ENCODE data around the gene BMX. TPM values are rescaled to one million over a fixed set of nuclear protein-coding genes. Genes with fewer than 3 reads are reported as not detected.

Gene BMX
- total RNA-seq, 1 donor from 2014 or later: 2.0 TPM

DNA sequence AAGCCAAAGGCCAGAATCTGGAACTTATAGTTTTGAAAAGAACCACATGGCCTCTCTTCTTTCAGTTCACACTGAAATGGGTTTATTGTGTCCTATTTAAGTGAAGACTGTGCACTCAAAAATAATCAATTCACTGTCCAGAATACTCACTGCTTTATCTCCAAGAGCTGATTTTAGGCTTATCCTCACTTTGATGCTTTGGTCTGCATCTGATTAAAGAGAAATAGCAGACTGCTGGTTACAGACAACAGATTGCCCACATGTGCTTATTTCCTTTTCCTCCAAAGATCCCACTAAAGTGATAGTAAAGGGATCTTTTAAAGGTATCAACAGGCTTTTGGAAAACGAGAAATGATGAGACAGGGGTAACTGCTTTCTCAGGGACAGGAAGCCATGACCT is 69.5 kb downstream of the BMX start:
- DNase-seq (ENCODE audit: extremely low spot score in 2 of 2): no peak
- Histone ChIP-seq H3K36me3 (no peaks in the 10 kb centered on the region), H3K4me1 (no peaks in the 10 kb centered on the region), H3K4me3 (no peak overlapping the region), H3K27me3 (no peaks in the 10 kb centered on the region), H3K27ac (no peak overlapping the region), H3K9me3 (no peaks in the 10 kb centered on the region)
- no peak for TF ChIP-seq CTCF (IDR thresholded peaks at IDR 0.05)
- TF ChIP-seq POLR2AphosphoS5 (IDR thresholded peaks at IDR 0.05; ENCODE audit: insufficient read depth in 1 of 2, low read depth in 1 of 2): no peak
- TF ChIP-seq POLR2A (IDR thresholded peaks at IDR 0.05): no peak
- intact Hi-C loops (cut with DNase I): loop anchor here (10.0 kb wide), 1 partner anchor 955 kb away; no protein-coding TSS in a partner anchor

GRCh38 chrX:15574017-15574416 is 73.4 kb downstream of the BMX start:
- no peaks in the 10 kb centered on the region for H3K27me3 ChIP-seq
- intact Hi-C loops (cut with DNase I): loop anchor here (10.0 kb wide), 1 partner anchor 951 kb away; no protein-coding TSS in a partner anchor
- TF ChIP-seq CTCF (IDR thresholded peaks at IDR 0.05) (no peak), POLR2A (IDR thresholded peaks at IDR 0.05) (no peak)
- no peak for DNase-seq (ENCODE audit: extremely low spot score in 2 of 2)
- no peaks in the 10 kb centered on the region for H3K4me1 ChIP-seq
- H3K9me3 ChIP-seq: no peaks in the 10 kb centered on the region
- no peak overlapping the region for H3K27ac ChIP-seq
- H3K4me3 ChIP-seq: no peak overlapping the region
- no peaks in the 10 kb centered on the region for H3K36me3 ChIP-seq

DNA sequence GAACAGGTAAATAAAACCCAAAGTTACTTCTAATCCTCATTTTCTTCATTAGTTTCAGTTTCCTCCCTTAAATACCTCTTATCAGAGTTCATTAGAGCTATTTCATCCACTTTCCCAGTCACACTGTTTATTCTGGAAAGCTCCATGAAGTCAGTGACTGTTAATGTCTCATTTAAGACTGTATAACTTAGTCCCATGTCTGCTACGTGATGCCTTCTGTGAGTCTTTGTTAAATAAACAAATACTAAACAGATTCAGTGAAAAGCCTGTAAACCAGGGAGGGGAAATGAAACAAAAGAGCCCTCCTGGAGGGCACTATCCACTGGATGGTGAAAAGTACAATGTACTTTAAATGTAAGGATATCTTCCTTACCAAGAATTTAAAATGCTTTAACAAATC is 75.4 kb downstream of the BMX start:
- Histone ChIP-seq H3K4me3 (no peak overlapping the region), H3K36me3 (no peaks in the 10 kb centered on the region), H3K4me1 (no peaks in the 10 kb centered on the region), H3K9me3 (no peaks in the 10 kb centered on the region), H3K27me3 (no peaks in the 10 kb centered on the region), H3K27ac (no peak overlapping the region)
- DNase-seq (ENCODE audit: extremely low spot score in 2 of 2): no peak
- TF ChIP-seq CTCF (IDR thresholded peaks at IDR 0.05) (no peak), POLR2A (IDR thresholded peaks at IDR 0.05) (no peak), POLR2AphosphoS5 (IDR thresholded peaks at IDR 0.05; ENCODE audit: insufficient read depth in 1 of 2, low read depth in 1 of 2) (no peak)
- intact Hi-C loops (cut with DNase I): loop anchor here (10.0 kb wide), 1 partner anchor 949 kb away; no protein-coding TSS in a partner anchor

- no peak for DNase-seq (ENCODE audit: extremely low spot score in 2 of 2)
- H3K4me1 ChIP-seq: no peaks in the 10 kb centered on the region
- intact Hi-C loops (cut with DNase I): loop anchor here (10.0 kb wide), 1 partner anchor 945 kb away; no protein-coding TSS in a partner anchor
- TF ChIP-seq POLR2A (IDR thresholded peaks at IDR 0.05) (no peak), POLR2AphosphoS5 (IDR thresholded peaks at IDR 0.05; ENCODE audit: insufficient read depth in 1 of 2, low read depth in 1 of 2) (no peak), CTCF (IDR thresholded peaks at IDR 0.05) (no peak)
- no peaks in the 10 kb centered on the region for H3K9me3 ChIP-seq
- no peaks in the 10 kb centered on the region for H3K36me3 ChIP-seq
- no peaks in the 10 kb centered on the region for H3K27me3 ChIP-seq
- no peak overlapping the region for H3K27ac ChIP-seq
- no peak overlapping the region for H3K4me3 ChIP-seq
Measured at GRCh38 chrX:15579778-15580747, 79.5 kb downstream of the BMX start.

DNA sequence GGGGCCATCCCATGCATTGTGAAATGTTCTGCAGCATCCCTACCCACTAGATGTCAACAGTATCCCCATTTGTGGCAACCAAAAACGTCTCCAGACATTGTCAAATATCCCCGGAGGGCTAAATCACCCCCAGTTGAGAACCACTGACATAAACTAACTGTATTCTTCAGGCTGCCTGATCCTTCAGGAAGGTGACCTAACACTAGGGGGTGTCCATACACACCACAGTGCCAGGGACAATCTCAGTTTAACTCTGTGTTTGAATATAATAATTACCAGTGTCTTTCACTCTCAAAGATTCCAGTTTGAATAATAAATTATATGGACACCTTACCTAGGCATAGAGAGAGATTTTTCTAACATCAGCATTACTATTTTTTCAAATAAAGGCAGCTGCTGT is 93.8 kb downstream of the BMX start:
- Histone ChIP-seq H3K27ac (no peak overlapping the region), H3K4me3 (no peak overlapping the region), H3K36me3 (no peaks in the 10 kb centered on the region), H3K9me3 (no peaks in the 10 kb centered on the region), H3K27me3 (no peaks in the 10 kb centered on the region), H3K4me1 (no peaks in the 10 kb centered on the region)
- TF ChIP-seq CTCF (IDR thresholded peaks at IDR 0.05) (no peak), POLR2AphosphoS5 (IDR thresholded peaks at IDR 0.05; ENCODE audit: insufficient read depth in 1 of 2, low read depth in 1 of 2) (no peak), POLR2A (IDR thresholded peaks at IDR 0.05) (no peak)
- DNase-seq (ENCODE audit: extremely low spot score in 2 of 2): no peak
- intact Hi-C loops (cut with DNase I): no loop called here

Measured in vagina (tissue), 2 donors.